Stimulated activated CD4-positive, alpha-beta T cell treated with anti-CD3 and anti-CD28 coated beads, Interleukin-1b, Interleukin-23, amount 100 ng/mL, for 48 hours (primary cell): ENCODE measurements around the gene RSPH9.

Source experiments
- DNase-seq: peaks from one replicate; pipeline ENCODE4 v3.0.0-alpha.2; 2020

Gene RSPH9, protein sequence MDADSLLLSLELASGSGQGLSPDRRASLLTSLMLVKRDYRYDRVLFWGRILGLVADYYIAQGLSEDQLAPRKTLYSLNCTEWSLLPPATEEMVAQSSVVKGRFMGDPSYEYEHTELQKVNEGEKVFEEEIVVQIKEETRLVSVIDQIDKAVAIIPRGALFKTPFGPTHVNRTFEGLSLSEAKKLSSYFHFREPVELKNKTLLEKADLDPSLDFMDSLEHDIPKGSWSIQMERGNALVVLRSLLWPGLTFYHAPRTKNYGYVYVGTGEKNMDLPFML

DNA sequence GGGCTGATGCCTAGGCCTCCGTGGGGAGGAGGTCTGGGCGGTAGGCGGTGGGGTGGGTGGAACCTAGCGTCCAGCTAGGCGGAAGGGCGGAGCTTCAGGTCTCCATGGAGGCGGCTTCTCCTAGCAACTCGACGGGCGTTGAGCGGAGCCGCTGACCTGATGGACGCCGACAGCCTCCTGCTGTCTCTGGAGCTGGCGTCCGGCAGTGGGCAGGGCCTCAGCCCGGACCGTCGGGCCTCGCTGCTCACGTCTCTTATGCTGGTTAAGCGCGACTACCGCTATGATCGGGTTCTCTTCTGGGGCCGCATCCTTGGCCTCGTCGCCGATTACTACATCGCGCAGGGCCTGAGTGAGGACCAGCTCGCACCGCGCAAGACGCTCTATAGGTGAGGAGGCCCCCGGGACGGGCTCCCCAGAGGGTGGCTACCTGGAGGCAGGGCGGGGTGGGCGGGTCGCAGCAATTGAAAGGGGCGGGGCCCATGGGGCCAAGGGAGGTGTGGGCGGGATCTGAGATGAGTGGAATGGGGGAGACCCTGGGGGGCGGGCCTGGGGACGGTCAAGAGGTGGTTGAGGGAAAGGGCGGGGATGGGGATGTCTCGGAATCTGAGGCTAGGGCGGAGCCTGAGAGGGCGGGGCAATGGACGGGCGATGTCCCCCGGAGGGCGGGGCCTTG is at the start of gene RSPH9:
Gene RSPH9, plus strand, starts transcription at position 97 of the 673 bp plus-strand sequence. Its CDS starts 63 bp downstream, at position 160.
- DNase-seq, result peak; percentile 71

DNA sequence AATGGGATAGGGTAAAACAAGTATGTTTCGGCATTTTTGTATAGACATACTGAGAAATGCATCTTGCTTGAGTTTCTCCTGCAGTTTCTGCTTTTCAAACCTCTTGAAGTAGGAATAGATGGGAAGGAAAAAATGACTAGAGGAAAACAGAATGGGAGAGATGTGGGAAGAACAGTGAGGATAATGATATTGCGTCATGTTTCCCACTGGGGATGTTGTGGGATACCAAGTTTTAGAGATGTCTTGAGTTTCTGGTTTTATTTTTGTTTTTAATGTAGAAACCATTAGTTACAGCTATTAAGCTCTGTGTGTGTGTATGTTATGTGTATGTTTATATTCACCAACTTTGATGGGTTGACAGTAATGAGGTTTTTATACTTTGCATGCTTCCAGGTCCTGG is 44.2 kb upstream of the RSPH9 start:
- no peak for DNase-seq

DNA sequence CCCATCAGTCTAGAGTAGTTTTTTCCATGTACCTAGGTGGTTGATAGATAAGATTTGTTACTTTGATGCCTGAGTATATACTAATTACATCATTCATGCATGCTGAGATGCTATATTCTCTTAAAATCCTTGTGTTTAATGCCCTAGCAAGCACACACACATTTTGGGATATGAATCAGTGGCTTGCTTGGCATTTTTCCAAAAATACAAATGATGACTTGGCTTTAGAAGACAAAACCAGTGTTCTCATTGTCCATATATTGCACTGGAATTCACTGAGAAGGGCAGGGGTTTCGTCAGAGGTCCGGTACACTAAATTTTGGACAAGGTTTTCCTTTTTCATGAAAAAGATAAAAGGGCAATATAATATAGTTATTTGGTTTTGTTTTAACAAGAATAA is 40.7 kb upstream of the RSPH9 start:
- DNase-seq, result no peak

DNA sequence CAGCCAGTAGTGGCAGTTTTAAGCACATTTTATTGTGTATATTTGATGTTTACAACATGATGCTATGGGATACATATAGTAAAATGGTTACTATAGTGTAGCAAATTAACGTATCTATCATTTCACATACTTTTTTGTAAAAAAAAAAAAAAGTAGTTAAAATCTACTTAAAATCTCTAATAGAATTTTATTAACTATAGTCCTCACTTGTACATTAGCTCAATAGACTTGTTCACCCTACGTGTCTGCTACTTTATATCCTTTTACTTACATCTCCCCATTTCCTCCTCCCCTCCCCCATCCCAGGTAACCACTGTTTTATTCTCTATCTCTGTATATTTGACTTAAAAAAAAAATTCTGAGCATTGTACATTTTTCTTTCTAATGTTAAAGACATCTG is 38.8 kb upstream of the RSPH9 start:
- DNase-seq, result no peak

DNA sequence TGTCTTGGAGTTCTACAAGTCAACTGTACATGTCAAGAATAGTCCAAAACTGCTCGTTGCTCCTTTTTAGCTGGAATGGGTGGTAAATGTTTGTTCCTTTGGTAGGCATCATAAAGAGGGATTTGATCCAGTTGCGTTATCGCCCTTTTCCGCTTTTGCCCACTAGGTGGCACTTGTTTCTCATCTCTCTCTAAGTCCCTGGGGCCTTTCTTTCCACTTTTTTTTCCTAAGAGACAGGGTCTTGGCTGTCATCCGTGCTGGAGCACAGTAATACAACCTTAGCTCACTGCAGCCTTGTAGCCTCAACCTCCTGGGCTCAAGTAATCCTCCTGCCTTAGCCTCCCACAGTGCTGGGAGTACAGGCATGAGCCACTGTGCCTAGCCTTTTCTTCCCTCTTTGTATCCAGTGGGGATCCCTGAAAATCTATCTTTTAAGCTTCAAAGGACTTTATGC is 36.5 kb upstream of the RSPH9 start:
- peak; percentile 45 for DNase-seq

DNA sequence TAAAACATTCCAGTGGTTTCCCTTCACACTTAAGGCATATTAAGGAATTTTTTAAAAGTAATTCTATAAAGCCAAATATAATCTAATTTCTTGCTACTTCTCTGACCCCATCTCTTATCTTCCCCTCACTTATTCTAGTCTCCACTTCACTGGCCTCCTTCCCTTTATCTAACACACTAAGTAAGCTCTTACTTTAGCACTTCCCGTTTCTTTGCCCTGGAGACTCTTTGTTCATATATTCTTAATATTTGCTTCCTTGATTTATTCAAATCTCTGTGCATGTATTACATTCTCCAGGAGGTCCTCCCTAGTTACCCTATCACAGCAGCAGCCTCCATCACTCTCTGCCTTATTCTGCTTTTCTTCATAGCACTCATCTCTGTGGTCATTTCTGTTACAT is 36.0 kb upstream of the RSPH9 start:
- no peak for DNase-seq

DNA sequence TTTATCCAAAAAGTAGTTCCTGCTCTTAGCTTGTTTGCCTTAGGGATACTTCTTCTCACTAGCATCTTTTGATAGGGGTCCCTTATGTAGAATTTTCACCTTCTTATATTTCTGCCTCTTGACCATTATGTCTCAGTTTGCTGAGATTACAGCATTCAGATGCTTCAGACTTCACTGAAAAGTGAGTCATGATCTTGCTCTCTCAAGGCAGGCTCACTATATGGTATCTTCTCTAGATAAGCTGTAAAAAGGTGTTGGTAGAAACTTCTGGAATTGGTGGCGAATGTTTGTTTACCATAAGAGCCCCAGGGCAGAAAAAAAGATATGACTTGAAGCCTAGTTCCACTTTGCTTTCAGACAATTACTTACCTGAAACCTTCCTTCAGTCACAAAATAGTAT is 35.4 kb upstream of the RSPH9 start:
- DNase-seq, result no peak

DNA sequence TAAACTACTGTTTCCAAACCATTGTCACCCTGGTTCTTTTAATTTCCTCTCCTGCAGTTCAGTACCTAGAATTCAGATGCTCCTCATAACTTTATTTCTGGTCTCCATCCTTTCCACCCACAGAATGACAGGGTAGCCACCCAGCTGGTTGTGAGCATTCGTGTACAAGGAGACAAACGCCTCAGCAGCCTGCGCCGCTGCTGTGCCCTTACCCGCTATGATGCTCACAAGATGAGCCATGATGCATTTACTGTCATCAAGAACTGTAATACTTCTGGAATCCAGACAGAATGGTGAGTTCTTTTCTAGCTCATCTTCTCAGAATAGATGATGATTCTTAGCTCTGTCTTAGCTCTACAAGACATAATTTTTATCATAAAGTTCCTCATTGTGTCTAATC is 34.4 kb upstream of the RSPH9 start:
- no peak for DNase-seq

DNA sequence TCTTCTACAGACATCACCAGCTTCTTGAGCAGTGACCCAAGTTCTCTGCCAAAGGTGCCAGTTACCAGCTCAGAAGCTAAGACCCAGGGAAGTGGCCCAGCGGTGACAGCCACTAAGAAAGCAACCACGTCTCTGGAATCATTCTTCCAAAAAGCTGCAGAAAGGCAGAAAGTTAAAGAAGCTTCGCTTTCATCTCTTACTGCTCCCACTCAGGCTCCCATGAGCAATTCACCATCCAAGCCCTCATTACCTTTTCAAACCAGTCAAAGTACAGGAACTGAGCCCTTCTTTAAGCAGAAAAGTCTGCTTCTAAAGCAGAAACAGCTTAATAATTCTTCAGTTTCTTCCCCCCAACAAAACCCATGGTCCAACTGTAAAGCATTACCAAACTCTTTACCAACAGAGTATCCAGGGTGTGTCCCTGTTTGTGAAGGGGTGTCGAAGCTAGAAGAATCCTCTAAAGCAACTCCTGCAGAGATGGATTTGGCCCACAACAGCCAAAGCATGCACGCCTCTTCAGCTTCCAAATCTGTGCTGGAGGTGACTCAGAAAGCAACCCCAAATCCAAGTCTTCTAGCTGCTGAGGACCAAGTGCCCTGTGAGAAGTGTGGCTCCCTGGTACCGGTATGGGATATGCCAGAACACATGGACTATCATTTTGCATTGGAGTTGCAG is 31.0 kb upstream of the RSPH9 start:
- no peak for DNase-seq

DNA sequence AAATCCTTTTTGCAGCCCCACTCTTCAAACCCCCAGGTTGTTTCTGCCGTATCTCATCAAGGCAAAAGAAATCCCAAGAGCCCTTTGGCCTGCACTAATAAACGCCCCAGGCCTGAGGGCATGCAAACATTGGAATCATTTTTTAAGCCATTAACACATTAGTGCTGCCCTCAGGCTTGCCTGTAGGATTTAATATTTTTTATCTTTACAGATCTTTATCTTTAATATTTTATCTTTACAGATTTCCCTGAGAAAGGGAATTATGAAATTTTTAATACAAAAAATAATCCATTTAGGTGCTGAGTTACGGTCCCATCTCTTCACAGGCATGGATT is 30.5 kb upstream of the RSPH9 start:
- DNase-seq, result no peak

DNA sequence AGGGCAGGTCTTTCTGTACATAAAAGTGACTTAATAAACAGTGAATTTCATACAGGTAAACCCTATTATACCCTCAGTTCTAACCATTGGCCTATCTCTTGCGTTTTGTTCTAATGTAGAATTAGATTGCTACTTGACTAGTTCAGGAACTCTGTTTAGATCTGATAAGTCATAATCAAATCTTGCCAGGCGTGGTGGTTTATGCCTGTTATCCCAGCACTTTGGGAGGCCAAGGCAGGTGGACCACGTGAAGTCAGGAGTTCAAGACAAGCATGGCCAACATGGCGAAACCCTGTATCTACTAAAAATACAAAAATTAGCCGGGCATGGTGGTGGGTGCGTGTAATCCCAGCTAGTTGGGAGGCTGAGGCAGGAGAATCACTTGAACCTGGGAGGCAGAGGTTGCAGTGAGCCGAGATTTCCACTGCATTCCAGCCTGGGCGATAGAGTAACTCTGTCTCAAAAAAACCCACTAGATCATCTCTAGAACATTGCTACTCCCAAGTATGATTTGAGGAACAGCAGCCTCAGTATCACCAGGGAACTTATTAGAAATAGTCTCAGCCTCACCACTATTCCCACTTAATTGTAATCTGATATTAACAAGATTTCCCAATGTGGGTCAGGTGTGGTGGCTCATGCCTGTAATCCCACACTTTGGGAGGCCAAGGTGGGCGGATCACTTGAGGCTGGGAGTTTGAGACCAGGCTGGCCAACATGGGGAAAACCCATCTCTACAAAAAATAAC is 27.9 kb upstream of the RSPH9 start:
- DNase-seq, result no peak

DNA sequence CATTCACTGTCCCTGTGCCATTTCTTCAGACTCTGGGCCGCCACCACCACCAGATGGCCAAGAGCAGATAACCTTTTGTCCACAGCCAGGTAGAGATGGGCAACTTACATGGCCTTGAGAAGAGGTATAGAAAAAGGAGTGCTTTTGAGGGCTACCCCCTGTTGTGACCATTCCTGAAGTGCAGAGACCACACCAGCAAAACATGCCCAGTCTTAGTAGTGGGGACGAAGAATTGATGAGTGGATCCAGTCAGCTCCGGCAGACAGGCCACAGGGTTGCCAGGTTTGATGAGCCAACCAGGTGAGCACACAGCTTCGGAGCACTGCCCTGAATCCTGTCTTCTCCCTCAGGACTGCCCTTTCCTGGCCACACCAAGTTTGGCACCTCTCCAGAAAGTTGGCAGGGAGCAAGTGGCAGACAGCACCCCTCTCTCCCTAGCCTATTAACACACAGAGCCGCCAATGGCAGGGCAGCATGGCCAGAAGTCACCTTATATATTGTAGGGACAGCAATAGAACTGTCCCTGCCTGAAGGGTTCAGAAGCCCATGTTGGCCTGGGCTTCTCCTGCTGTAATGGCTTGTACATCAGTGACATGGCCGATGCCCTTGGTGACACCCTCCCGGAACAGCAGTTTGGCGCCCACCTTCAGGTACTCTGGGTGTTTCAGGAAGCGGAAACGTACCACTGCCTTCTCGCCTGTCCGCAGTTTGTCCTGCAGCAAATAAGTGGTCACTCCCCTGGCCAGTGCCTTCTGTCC is 23.6 kb upstream of the RSPH9 start:
- no peak for DNase-seq

DNA sequence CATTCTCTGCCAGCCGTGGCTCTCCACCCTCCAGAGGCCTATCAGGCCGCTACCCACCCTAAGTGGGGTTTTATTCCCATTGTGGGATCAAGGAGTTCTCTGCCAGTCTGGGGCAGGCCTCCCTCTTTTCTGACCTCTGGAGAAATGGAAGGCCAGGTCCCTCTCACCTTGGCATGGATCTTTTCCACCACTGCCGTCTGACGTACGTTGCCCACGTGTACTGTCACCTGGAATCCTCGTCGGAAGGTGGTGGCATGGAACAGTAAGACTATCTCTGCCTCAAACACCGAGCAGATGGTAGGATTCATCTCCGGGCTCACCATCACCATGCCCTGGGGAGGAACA is 23.0 kb upstream of the RSPH9 start:
- no peak for DNase-seq

DNA sequence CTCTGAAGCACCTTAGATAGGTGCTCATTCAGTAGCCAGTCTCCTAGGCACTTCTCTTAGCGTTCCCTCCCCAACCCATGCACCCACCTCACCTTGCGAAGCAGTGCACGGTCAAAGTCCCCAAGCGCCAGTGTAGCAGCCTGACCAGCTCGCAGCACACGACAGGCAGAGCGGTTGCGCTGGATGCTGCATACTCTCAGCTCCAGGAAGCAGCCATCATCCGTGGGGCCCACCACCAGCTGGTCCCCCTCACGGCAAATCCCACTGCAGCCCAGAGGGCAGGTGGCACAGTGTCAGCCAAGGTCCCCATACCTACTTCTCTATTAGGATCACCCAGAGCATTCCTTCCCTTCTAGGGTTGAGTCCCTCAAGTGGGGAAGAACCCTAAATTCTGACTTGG is 22.3 kb upstream of the RSPH9 start:
- no peak for DNase-seq

DNA sequence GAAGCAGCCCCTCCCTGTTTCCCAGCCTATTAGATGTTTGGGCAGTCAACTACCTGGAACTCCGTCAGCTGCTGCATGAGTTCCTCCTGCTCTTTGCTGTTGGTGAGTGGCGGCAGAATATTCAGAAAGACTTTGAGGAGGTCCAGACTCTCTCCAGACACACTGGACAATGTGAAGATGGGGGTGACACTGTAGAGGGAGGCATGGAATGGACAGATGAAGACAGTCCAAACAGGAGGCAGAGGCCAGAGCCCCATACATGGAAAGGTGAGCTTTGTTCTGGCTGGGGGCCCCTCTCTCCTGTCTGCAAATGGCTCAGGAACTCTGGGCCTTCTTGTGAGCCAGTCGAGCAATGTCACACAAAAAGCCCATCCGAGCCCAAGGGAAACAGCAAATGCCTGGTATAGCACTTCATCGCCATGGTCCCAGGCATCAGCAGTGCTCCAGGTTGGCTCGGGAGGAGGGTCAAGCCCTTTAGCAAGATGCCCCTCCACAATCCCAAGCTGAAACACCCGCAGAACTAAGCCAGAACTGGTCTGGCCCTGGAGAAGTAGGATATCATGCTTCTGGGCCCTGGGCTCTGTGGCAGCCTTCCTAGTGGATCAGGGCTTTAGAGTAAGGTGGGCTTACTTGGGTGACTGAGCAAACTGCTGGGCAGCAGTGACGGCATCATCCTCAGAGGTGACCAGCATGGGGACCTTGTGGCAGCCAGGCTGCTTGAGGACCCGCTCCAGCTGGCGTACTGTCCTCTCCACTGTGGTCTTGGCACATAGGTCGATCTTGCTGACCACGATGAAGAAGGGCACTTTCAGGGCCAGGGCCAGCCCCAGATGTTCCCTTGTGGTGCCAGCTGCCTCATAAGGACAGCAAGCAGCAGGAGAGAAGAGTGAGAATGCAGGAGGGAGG is 20.7 kb upstream of the RSPH9 start:
- no peak for DNase-seq

DNA sequence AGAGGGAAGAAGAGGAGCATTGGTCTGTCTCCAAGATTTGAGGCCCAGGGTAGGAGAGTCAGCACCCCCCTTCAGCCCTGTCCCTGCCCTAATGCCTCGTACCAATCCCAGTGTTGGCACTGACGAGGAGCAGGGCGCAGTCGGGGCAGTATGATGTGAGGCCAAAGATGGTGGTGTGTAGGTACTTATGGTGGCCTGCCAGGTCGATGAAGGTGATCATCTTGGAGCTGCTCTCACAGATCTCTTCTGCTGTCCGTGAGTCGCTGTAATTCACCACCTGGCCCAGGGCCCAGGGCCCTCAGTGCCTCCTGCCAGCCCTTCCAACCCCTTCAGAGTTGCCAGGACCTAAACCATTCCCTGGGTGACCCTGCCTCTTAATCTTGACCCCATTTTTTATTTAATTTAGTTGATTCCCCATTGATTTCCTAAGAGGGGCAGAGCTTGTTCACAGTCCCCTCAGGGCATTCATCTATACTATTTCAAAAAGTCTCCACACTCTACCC is 20.0 kb upstream of the RSPH9 start:
- DNase-seq, result no peak

DNA sequence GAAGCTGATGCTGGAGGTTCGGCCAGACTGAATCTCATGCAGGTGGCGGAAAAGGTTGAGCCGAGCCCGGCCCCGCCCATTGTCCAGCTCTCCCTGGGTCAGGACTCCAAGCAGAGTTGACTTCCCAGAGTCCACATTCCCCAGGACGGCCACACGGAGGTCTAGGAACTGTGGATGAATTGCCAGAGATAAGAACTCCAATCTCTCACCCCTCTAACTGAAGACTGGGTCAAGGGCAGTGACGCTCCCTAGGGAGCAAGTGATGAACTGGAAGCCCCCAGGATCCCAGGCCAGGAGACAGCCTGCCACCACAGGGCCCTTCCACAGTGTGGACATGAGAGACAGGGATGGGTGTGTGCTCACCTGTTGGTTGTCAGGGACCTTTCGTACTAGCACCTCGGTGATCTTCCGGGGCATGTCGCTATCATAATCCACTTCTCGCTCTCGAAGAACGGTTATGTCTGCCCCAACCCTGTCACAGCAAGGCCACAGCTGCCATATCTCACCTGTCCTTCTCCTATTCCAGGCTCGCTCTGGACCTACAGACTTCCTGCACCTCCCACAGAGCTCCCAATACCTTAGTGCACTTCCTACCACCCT is 19.3 kb upstream of the RSPH9 start:
- DNase-seq, result no peak

DNA sequence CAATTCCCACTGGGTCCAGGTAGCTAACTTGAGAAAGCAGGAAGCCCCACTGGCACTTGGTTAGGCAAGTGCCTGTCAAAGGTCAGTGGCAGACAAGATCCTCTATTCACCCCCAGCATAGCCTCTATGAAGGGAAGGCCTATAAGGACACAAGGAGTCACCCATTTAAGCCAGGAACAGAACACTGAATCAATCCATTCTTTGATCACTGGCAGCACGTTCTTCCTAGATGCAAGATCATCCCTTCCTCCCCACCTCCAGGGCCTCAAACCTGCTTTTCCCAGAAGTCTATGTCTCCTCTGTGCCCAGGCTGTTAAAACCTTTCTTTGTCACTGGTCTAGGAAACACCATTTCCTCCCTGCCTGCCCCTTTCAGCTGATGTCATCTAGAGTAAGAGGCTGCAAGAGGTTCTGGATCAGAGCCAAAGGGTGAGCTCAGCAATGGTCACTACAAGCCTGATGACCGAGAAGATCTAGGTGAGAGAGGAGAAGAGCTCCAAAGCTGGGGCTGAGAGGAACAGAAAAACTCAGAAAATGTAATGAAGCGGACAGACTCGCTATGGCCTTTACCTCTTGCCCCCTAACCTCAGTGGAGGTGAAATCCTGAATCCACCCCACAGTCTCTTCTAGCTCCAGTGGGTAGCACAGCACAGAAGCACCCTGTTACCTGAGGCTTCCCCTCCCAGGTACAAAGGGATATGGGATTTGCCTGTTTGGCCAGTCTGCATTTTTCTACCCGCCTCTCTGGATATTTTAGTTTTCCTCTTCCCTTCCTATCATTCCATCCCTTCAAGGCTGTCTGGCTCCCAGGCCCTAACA is 17.6 kb upstream of the RSPH9 start:
- DNase-seq, result peak; percentile 32

DNA sequence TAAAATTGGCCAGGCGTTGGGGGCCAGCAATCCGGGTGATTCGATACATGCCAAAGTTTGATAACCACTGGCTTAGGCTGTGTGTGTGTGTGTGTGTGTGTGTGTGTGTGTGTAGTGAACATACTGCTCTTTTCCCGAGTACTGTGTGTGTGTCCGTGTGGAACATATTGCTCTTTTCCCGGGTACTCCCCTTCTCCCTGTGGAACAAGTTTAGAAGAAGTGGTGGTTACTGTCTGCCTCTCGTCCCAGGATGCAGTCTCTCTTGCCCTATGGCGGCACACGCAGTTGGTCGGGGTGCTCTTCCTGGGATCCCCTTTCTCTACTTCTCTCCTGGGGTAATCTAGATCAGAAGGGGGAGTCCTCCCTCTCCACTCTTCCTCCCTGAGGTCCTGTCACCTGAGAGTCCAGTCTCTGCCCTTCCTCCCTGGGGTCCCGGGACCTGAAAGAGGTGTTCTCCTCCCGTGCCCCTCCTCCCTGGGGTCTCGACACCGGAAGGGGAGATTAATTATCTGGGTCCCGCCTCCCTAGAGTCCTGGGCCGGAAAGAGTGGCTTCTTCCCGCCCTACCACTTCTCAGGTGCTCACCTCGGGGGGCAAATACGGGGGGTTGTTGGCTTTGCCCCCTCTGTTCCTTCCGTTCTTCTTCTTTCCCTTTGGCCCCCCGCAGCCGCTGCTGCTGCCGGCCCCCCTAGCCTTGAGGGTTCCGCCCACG is 16.3 kb upstream of the RSPH9 start:
- DNase-seq, result peak; percentile 53

DNA sequence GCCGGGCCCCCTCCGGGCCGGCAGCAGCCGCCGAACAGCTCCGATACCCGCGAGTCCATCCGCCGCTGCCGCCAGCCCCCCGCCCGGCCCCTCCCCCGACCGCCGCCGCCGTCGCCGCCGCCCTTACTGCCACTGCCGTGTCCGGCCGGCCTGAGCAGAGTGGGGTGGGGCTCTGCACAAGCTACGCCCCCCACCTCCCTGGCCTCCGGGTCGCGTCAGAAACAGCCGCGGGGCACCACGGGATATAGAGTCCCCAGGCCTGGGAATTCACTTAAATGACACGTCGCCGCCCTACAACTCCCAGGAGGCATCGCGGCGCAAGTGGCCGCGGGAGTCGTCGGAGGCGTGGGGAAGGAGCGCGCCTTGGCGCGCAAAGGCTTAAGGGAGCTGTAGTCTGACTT is 15.7 kb upstream of the RSPH9 start, which contains the start of gene GTPBP2:
Gene GTPBP2, minus strand, starts transcription at position 161 of the 401 bp plus-strand sequence. Its CDS starts 102 bp downstream, at position 59.
- DNase-seq, result peak; percentile 98
